HCT116 (cell line): ENCODE measurements around the gene DOCK2.
"Not testable (repeated sequence)": the region's sequence is repeated elsewhere in the genome, so short reads cannot be mapped to it uniquely, and the experiment has no call there.

ENCODE experiments used
- CEBPB ChIP-seq: IDR thresholded peaks from 2 replicates; pipeline ENCODE4 v1.6.1; 2012; ENCODE audit warnings: low read depth
- CTCF ChIP-seq, 3 experiments: fragments of 200-600 bp in 1 of 3; sonication (generic) in 1 of 3; IDR thresholded peaks in 2 of 3; conservative IDR thresholded peaks in 1 of 3; 2 replicates each; pipeline ENCODE4 v1.5.1; 2012 to 2017; ENCODE audit warnings: low read depth in 2 of 3, low read length in 2 of 3, antibody characterized with exemption in 1 of 3, borderline replicate concordance in 1 of 3, control low read depth in 1 of 3, mild to moderate bottlenecking in 1 of 3, mixed read lengths in 1 of 3, mixed run types in 1 of 3, moderate library complexity in 1 of 3; ENCODE audit not compliant: insufficient read depth in 1 of 3
- EZH2 ChIP-seq: fragments of 200-600 bp; sonication (generic); IDR thresholded peaks from 2 replicates; pipeline ENCODE4 v1.6.1; 2017; ENCODE audit warnings: antibody characterized with exemption, mixed run types
- EZH2phosphoT487 ChIP-seq: fragments of 200-600 bp; IDR thresholded peaks from 2 replicates; pipeline ENCODE4 v1.6.1; 2018; ENCODE audit warnings: antibody characterized with exemption, borderline replicate concordance
- JUND ChIP-seq: IDR thresholded peaks from 2 replicates; pipeline ENCODE4 v1.6.1; 2012
- POLR2A ChIP-seq: IDR thresholded peaks from 2 replicates; pipeline ENCODE4 v1.7.0; 2011; ENCODE audit warnings: borderline replicate concordance; ENCODE audit not compliant: insufficient read depth, insufficient read length; ENCODE audit errors: extremely low read depth
- YY1 ChIP-seq: IDR thresholded peaks from 2 replicates; pipeline ENCODE4 v1.6.1; 2011; ENCODE audit warnings: low read length, low read depth, moderate library complexity, mild to moderate bottlenecking; ENCODE audit not compliant: insufficient replicate concordance; ENCODE audit errors: extremely low read depth

DNA sequence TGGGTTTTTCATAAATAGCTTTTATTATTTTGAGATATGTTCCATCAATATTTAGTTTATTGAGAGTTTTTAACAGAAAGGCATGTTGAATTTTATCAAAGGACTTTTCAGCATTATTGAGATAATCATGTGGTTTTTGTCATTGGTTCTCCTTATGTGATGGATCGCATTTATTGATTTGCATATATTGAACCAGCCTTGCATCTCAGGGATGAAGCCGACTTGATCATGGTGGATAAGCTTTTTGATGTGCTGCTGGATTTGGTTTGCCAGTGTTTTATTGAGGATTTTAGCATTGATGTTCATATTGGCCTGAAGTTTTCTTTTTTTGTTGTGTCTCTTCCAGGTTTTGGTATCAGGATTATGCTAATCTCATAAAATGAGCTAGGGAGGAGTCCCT is 12.8 kb upstream of the DOCK2 start:
- TF ChIP-seq EZH2phosphoT487; CTCF (IDR thresholded peaks at IDR 0.05 in 2 of 3, conservative IDR thresholded peaks at IDR 0.05 in 1 of 3; ENCODE audit: borderline replicate concordance in 1 of 3, insufficient read depth in 1 of 3, low read depth in 2 of 3, low read length in 2 of 3); CEBPB; POLR2A; JUND; YY1; EZH2: not testable (repeated sequence)
